Subcutaneous adipose tissue (tissue), 4 donors: Measurements from ENCODE around the gene CRY1. TPM values are rescaled to one million over a fixed set of nuclear protein-coding genes. Genes with fewer than 3 reads are reported as not detected.

ENCODE experiments used
- total RNA-seq, 4 donors: library from RNA; depleted of rRNA; stranded (reverse); fragments of >200 nt; gene quantifications; one replicate each; pipeline ENCODE4 v1.1.0, GENCODE V29; 2016
- TF ChIP-seq, protein P1 (sequence below): fragments of 450-650 bp; IDR thresholded peaks from one replicate; pipeline ENCODE4 v1.5.1; 2016; ENCODE audit warnings: low read depth, mild to moderate bottlenecking, control low read depth, antibody characterized with exemption, moderate library complexity

The CRY1 gene
- total RNA-seq, 4 donors from 2014 or later, result 13.0 to 40.9 (median 16.8) TPM

- TF ChIP-seq, protein P1, sequence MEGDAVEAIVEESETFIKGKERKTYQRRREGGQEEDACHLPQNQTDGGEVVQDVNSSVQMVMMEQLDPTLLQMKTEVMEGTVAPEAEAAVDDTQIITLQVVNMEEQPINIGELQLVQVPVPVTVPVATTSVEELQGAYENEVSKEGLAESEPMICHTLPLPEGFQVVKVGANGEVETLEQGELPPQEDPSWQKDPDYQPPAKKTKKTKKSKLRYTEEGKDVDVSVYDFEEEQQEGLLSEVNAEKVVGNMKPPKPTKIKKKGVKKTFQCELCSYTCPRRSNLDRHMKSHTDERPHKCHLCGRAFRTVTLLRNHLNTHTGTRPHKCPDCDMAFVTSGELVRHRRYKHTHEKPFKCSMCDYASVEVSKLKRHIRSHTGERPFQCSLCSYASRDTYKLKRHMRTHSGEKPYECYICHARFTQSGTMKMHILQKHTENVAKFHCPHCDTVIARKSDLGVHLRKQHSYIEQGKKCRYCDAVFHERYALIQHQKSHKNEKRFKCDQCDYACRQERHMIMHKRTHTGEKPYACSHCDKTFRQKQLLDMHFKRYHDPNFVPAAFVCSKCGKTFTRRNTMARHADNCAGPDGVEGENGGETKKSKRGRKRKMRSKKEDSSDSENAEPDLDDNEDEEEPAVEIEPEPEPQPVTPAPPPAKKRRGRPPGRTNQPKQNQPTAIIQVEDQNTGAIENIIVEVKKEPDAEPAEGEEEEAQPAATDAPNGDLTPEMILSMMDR, result no peak
Observed at GRCh38 chr12:106973545-106973944, 119.8 kb downstream of the CRY1 start.

DNA sequence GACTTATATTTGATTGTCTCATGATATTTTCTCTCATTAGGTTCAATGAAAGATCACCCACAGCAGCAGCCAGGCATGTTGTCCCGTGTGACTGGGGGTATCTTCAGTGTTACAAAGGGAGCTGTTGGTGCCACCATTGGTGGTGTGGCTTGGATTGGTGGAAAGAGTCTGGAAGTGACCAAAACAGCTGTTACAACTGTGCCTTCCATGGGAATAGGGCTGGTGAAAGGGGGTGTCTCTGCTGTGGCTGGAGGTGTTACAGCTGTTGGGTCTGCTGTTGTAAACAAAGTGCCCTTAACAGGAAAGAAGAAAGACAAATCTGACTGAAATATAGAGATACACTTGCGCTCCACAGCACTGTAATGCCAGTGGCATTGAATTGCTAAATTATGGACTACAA is 122.3 kb downstream of the CRY1 start:
- TF ChIP-seq, protein P1, result no peak

- TF ChIP-seq, protein P1, result no peak
Observed at GRCh38 chr12:106964526-106964925, 128.8 kb downstream of the CRY1 start.

- TF ChIP-seq, protein P1, result no peak
Observed at GRCh38 chr12:106962286-106962685, 131.1 kb downstream of the CRY1 start.

GRCh38 chr12:106960443-106960842 is 132.9 kb downstream of the CRY1 start:
- TF ChIP-seq, protein P1, result no peak

- TF ChIP-seq, protein P1, result no peak
Observed at GRCh38 chr12:106957583-106957982, 135.8 kb downstream of the CRY1 start.

DNA sequence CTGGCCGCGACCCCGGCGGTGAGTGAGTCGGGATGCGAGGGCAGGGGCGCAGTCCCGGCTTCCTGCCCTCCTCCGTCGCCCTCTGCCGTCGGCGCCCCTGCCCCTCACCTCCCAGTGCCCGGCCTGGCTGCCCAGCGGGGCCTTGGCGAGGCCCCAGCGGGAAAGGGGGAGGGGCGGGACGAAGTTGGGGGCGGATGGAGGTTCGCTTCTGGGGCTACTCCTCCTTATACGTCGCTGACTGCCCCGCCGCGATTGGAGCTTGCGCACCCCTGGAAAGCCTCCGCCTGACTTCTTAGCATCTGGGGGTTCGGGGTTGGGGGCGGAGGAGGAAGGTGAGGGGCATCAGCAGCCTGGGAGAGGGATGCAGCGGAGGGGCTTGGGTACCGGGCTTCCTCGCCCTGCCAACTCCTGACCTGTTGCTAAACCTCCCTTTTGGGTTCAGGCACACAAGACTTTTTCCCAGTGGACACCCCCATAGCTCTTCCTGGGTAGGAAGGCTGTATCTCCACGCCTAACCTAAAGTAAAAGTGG is 137.2 kb downstream of the CRY1 start:
- TF ChIP-seq, protein P1, result no peak
